ENCODE results near the gene PRKCQ. TPM values are rescaled to one million over a fixed set of nuclear protein-coding genes. Genes with fewer than 3 reads are reported as not detected.

The PRKCQ gene
- total and polyA plus RNA-seq, 5 donors, result 0.05 to 0.25 (median 0.20) TPM

DNA sequence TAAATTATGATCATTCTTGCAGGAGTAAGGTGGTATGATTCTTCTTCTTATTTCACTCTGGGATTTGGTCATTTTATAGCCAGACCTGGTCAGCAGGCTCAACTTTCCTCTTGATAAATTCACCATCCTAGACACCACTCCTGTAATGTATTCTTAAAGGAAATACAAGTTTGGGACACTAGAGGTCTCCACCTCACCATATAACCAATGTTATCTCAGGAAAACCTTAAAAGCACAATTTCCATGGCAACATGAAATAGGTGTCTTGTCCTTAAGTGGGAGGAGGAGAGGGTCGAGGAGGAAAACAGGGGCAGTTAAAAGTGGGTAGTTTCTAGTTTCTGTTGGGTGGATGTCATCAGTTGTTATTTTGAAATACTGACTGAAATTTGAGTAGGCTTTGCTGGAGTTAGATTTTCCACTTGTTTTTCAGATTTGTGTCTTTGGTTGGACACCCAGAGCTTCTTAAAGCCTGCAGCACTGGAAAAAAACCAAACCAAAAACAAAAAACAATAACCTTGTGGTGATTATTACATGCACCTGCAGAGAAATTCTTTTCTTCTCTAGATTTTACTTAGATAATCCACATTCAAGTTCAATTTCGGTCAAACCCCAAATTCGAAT lies 163.1 kb downstream of the PRKCQ start:
- no peaks in the 10 kb centered on the region for H3K9me3 ChIP-seq (ENCODE audit: control insufficient read depth, low read length)
- no peaks in the 10 kb centered on the region for H3K27me3 ChIP-seq (ENCODE audit: control insufficient read depth, insufficient read depth)
- no peak overlapping the region for H3K4me3 ChIP-seq (ENCODE audit: low read length)
- WGBS, result 63% methylated on average over 3 of the region's 3 CpGs
- intact Hi-C loops (cut with DNase I), result loop anchor here in 2 of 4 donors (5.0 to 10.0 kb wide), 2 partner anchors 258 to 260 kb away; no protein-coding TSS in a partner anchor
- no peak overlapping the region for H3K27ac ChIP-seq (ENCODE audit: low read length)
- H3K4me1 ChIP-seq (ENCODE audit: control insufficient read depth, insufficient read depth, low read length), result no peaks in the 10 kb centered on the region
- peak; percentile 62 to 66 for ATAC-seq
- DNase-seq, result no peak

DNA sequence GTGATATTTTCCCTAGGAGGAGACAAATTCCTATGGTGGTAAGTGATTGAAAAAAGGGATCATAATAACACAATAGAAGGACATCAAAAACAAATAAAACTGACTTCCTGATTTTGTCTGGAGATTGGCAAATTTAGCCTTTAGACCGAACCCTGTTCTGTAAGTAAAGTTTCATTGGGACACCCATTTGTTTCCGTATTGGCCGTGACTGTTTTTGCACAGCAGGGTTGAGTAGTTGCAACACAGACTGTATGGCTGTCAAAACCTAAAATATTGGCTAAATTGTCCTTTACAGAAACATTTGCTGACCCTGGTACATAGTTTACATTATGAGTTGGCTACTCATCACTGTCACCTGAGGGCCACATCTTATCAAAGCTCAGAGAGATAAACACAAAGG lies 168.6 kb downstream of the PRKCQ start:
- no peak overlapping the region for H3K27ac ChIP-seq (ENCODE audit: low read length)
- no peaks in the 10 kb centered on the region for H3K9me3 ChIP-seq (ENCODE audit: control insufficient read depth, low read length)
- WGBS, result 82% methylated on average over 3 of the region's 3 CpGs
- intact Hi-C loops (cut with DNase I), result loop anchor here in 1 of 4 donors (10.0 kb wide), 1 partner anchor 263 kb away; no protein-coding TSS in a partner anchor
- H3K27me3 ChIP-seq (ENCODE audit: control insufficient read depth, insufficient read depth), result no peaks in the 10 kb centered on the region
- DNase-seq (no peak), ATAC-seq (no peak)
- H3K4me1 ChIP-seq (ENCODE audit: control insufficient read depth, insufficient read depth, low read length), result no peaks in the 10 kb centered on the region
- H3K4me3 ChIP-seq (ENCODE audit: low read length), result no peak overlapping the region

DNA sequence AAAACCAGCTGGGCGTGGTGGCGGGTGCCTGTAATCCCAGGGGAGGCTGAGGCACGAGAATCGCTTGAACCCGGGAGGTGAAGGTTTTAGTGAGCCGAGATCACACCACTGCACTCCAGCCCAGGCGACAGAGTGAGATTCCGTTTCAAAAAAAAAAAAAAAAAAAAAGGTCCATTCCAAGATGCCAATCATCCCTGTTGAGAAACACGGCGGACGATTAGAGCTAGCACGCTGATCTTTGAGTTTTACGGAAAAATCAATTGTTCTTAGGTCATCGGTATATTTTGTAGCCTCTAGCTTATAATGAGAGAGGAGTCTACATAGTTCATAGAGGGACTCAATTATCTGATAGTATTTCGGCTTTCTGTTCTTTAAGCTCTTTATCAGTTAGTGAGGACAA lies 169.2 kb downstream of the PRKCQ start:
- intact Hi-C loops (cut with DNase I), result loop anchor here in 1 of 4 donors (10.0 kb wide), 1 partner anchor 264 kb away; no protein-coding TSS in a partner anchor
- H3K4me3 ChIP-seq (ENCODE audit: low read length), result no peak overlapping the region
- no peak overlapping the region for H3K27ac ChIP-seq (ENCODE audit: low read length)
- DNase-seq (no peak), ATAC-seq (no peak)
- no peaks in the 10 kb centered on the region for H3K4me1 ChIP-seq (ENCODE audit: control insufficient read depth, insufficient read depth, low read length)
- 94% methylated on average over 15 of the region's 15 CpGs for WGBS
- no peaks in the 10 kb centered on the region for H3K9me3 ChIP-seq (ENCODE audit: control insufficient read depth, low read length)
- H3K27me3 ChIP-seq (ENCODE audit: control insufficient read depth, insufficient read depth), result no peaks in the 10 kb centered on the region

DNA sequence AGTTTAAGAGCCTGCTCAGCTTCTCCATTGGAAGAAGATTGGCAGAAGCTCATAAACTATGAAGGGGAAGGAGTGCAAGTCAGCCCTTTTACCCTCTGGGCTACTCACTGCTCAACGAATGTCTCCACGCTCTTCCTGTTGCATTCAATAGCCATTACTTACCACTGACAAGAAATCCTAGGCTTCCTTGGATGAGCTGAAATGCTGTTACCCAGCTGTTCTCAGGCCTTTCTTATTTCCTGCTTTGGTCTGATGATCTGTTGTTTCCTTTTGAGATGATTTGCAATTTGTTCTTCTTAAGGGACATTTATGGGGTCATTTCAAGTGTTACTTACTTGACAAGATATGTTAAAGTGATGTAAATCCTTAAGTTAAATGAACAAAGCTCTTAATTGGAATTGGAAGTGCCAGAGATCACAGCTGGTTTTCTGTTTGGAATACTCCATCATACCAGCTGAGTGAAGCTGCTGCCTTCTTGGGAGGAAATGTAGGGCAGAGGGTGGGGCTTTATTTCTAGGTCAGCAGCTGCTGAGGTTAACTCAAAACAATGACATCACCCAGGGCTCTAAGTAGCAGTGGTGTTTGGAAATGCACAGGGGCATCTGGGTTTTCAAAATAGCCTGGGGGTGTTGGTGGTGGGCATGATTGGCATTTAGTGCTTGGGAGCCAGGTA lies 170.0 kb downstream of the PRKCQ start:
- ATAC-seq (peak; percentile 88 to 92), DNase-seq (peak in 1 of 3 donors; percentile 48)
- Histone ChIP-seq H3K27ac (ENCODE audit: low read length) (peak overlapping the region; percentile 70), H3K4me1 (ENCODE audit: control insufficient read depth, insufficient read depth, low read length) (no peaks in the 10 kb centered on the region), H3K9me3 (ENCODE audit: control insufficient read depth, low read length) (no peaks in the 10 kb centered on the region), H3K4me3 (ENCODE audit: low read length) (no peak overlapping the region), H3K27me3 (ENCODE audit: control insufficient read depth, insufficient read depth) (no peaks in the 10 kb centered on the region)
- intact Hi-C loops (cut with DNase I), result loop anchor here in 1 of 4 donors (10.0 kb wide), 1 partner anchor 265 kb away; no protein-coding TSS in a partner anchor
- 50% methylated on average over 2 of the region's 2 CpGs for WGBS

DNA sequence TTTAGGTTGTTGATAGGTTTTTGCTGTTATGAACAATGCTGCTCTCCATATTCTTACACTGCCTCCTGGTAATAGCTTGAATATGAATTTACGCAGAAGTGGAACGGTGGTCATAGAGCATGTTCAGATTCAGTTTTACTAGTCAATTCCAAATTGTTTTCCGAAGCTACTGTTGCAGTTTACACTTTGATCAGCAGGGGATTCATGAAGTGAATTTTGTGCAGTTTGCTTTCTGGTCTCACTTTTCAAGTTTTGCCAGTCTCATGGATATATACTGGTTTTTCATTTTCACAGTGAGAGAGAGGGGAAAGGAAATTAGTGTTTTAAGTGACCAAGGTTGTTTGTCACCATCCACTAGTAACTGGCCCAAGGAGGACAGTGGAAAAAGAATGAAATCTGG lies 171.3 kb downstream of the PRKCQ start:
- no peak overlapping the region for H3K27ac ChIP-seq (ENCODE audit: low read length)
- intact Hi-C loops (cut with DNase I), result no loop called here
- no peaks in the 10 kb centered on the region for H3K9me3 ChIP-seq (ENCODE audit: control insufficient read depth, low read length)
- 94% methylated on average over 3 of the region's 3 CpGs for whole genome bisulfite sequencing
- H3K4me1 ChIP-seq (ENCODE audit: control insufficient read depth, insufficient read depth, low read length), result no peaks in the 10 kb centered on the region
- no peak overlapping the region for H3K4me3 ChIP-seq (ENCODE audit: low read length)
- DNase-seq (no peak), ATAC-seq (no peak)
- no peaks in the 10 kb centered on the region for H3K27me3 ChIP-seq (ENCODE audit: control insufficient read depth, insufficient read depth)

DNA sequence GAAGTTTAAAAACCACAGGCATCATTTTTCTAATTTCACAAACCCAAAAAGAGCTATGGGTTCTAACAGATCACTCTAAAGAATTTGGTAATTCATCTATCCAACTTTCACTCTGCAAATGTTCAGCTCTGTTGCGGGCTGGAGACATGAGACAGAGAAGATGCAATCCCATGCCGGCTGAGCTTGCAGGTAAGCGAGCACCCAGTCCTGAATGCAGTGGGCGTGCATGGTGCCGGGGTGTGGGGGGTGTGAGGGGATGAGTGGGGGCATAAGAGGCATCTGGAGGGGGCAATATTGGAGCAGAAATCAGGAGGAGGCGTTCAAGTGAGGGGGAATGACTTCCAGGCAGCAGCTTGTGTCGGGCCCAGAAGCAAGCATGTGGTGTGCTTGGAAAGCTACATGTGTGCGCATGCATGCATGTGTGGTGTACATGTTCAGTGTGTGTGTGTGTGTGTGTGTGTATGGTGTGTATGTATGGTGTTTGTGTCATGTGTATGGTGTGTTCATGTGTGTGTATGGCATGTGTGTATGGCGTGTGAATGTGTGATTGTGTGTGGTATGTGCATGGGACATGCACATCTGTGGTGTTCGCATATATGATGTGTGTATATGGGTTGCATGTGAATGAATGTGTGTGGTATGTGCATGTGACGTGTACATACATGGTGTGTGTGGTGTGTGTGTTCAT lies 172.9 kb downstream of the PRKCQ start:
- ATAC-seq, result no peak
- 94% methylated on average over 11 of the region's 11 CpGs for WGBS
- intact Hi-C loops (cut with DNase I), result no loop called here

DNA sequence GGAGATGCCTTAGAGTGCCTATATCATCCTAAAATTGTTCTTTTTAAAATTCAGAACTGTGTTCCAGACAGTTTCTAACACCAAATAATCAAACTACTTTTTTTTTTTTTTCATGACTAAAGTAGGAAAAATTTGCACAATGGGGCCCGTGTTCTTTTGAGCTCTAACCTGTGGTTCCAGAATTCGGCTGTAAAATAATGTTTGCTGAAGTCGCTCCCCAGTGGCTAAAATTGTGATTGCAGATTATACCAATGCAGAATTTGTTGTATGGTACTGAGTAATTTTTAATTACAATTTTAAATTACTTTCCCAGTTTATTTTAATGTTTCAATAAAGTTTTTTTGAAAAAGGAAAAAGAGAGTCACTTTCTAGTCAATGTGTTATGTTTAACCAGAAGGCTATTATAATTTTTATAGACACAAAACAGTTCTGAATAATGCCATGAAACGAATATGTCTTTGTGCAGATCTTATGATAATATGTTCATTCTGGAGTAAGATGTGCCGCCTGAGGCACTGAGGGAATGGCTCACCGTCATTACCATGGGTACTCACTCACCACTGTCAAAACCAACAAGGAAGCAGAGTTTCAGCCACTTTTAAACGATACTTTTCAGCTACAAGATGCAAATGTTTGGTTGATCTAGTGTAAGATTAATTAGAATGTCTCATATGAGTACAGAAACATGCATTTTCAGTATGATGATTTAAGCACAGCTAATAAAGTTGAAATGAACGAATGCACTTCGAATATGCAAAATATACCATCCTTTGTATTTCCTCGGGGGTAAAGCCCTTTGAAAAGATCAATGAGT lies 173.6 kb downstream of the PRKCQ start:
- Histone ChIP-seq H3K27me3 (ENCODE audit: control insufficient read depth, insufficient read depth) (no peaks in the 10 kb centered on the region), H3K27ac (ENCODE audit: low read length) (no peak overlapping the region), H3K4me3 (ENCODE audit: low read length) (no peak overlapping the region), H3K4me1 (ENCODE audit: control insufficient read depth, insufficient read depth, low read length) (no peaks in the 10 kb centered on the region), H3K9me3 (ENCODE audit: control insufficient read depth, low read length) (no peaks in the 10 kb centered on the region)
- ATAC-seq (no peak), DNase-seq (no peak)
- WGBS, result 65% methylated on average over 10 of the region's 10 CpGs
- intact Hi-C loops (cut with DNase I), result no loop called here

More for the DNA sequence above, 172.9 kb downstream of the PRKCQ start:
- H3K27ac ChIP-seq (ENCODE audit: low read length), result no peak overlapping the region
- DNase-seq, result no peak
- H3K9me3 ChIP-seq (ENCODE audit: control insufficient read depth, low read length), result no peaks in the 10 kb centered on the region
- no peak overlapping the region for H3K4me3 ChIP-seq (ENCODE audit: low read length)
- no peaks in the 10 kb centered on the region for H3K4me1 ChIP-seq (ENCODE audit: control insufficient read depth, insufficient read depth, low read length)
- H3K27me3 ChIP-seq (ENCODE audit: control insufficient read depth, insufficient read depth), result no peaks in the 10 kb centered on the region

DNA sequence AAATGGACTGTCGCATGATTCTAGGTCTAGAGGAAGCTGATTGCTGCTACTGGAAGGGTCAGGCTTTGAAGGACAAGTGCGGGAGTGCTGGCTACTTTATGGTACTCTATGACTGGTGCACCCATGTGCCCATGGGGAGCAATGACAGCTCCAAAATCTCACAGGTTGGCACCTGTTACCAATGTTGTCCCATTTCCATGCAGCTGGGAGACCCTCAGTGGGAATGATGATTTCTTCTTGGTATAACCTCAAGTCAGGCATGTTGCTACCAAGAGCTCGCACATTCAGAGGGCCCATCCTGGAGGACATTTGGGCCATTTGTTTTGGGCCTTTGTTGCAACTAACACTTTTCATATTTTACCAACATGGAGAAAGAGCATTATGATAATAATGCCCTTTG lies 174.4 kb downstream of the PRKCQ start:
- Histone ChIP-seq H3K4me3 (ENCODE audit: low read length) (no peak overlapping the region), H3K9me3 (ENCODE audit: control insufficient read depth, low read length) (no peaks in the 10 kb centered on the region), H3K27me3 (ENCODE audit: control insufficient read depth, insufficient read depth) (no peaks in the 10 kb centered on the region), H3K4me1 (ENCODE audit: control insufficient read depth, insufficient read depth, low read length) (no peaks in the 10 kb centered on the region), H3K27ac (ENCODE audit: low read length) (no peak overlapping the region)
- intact Hi-C loops (cut with DNase I), result no loop called here
- 90% methylated on average over 3 of the region's 3 CpGs for WGBS
- DNase-seq, result no peak
- ATAC-seq, result no peak

DNA sequence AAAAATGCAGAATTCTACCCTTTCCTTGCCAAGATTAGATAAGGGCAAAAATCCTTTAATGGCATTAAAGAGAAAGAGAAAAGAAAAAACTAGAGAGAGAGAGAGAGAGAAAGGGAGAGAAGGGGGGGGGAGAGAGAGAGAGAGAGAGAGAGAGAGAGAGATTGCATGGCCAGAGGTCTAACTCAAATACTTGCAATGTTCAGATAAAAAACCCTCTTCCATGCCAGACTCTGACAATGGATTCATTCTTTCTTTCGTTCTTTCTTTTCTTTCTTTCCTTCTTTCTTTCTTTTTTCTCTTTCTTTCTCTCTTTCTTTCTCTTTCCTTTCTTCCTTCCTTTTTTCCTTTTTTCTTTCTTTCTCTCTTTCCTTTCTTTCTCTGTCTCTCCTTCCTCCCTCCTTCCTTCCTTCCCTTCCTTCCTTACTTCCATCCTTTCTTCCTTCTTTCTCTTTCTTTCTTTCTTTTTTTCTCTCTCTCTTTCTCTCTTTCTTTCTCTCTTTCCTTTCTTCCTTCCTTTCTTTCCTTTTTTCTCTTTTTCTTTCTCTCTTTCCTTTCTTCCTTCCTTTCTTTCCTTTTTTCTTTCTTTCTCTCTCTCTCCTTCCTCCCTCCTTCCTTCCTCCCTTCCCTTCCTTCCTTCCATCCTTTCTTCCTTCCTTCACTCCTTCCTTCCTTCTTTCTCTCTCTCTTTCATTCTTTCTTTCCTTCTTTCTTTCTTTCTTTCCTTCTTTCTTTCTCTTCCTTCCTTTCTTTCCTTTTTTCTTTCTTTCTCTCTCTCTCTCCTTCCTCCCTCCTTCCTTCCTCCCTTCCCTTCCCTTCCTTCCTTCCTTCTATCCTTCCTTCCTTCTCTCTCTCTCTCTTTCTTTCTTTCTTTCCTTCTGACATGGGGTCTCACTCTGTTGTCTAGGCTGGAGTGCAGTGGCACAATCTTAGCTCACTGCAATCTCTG lies 175.7 kb downstream of the PRKCQ start:
- WGBS, result 43% methylated on average over 1 of the region's 1 CpG
- DNase-seq (no peak), ATAC-seq (no peak)
- intact Hi-C loops (cut with DNase I), result loop anchor here in 3 of 4 donors (5.0 kb wide), 3 partner anchors 202 to 297 kb away; partner anchors contain the start of gene PFKFB3 (in 1 of the 3)
- Histone ChIP-seq H3K4me1 (ENCODE audit: control insufficient read depth, insufficient read depth, low read length) (no peaks in the 10 kb centered on the region), H3K27me3 (ENCODE audit: control insufficient read depth, insufficient read depth) (no peaks in the 10 kb centered on the region), H3K9me3 (ENCODE audit: control insufficient read depth, low read length) (no peaks in the 10 kb centered on the region), H3K4me3 (ENCODE audit: low read length) (no peak overlapping the region), H3K27ac (ENCODE audit: low read length) (no peak overlapping the region)

DNA sequence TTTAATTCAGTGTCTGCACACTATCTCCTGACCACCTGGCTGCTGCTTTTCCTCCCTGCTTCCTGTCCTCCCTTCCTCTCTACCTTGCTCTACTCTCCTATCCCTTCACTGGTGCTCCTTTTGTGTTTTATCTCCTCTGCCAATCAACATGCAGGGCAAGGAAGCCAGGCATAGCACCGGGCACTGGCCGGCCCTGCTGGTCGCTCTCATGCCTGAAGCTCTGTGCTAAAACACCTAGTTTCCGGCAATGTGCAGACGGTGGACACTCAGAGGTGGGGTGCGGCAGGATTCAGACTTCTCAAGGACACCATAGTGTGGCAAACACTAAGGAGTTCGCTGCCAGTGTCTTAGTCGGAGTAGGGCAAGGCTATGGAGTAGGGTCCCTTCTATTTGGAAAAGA lies 177.1 kb downstream of the PRKCQ start:
- no peak overlapping the region for H3K27ac ChIP-seq (ENCODE audit: low read length)
- 87% methylated on average over 8 of the region's 8 CpGs for WGBS

More for the DNA sequence above, 177.1 kb downstream of the PRKCQ start:
- intact Hi-C loops (cut with DNase I), result loop anchor here (2.0 to 5.0 kb wide), 4 partner anchors 201 to 296 kb away; partner anchors contain the start of gene PFKFB3 (in 1 of the 4)
- DNase-seq (no peak), ATAC-seq (no peak)
- H3K9me3 ChIP-seq (ENCODE audit: control insufficient read depth, low read length), result no peaks in the 10 kb centered on the region
- no peaks in the 10 kb centered on the region for H3K27me3 ChIP-seq (ENCODE audit: control insufficient read depth, insufficient read depth)
- H3K4me3 ChIP-seq (ENCODE audit: low read length), result no peak overlapping the region
- no peaks in the 10 kb centered on the region for H3K4me1 ChIP-seq (ENCODE audit: control insufficient read depth, insufficient read depth, low read length)
